SH-SY5Y (cell line): ENCODE results near the gene P3R3URF.

ENCODE experiments used
- GATA2 ChIP-seq: IDR thresholded peaks from 2 replicates; pipeline ENCODE4 v1.6.1; 2011; ENCODE audit warnings: mild to moderate bottlenecking, low read depth, low read length
- GATA3 ChIP-seq: IDR thresholded peaks from 2 replicates; pipeline ENCODE4 v1.6.1; 2011; ENCODE audit warnings: low read depth, mild to moderate bottlenecking, low read length, moderate library complexity

DNA sequence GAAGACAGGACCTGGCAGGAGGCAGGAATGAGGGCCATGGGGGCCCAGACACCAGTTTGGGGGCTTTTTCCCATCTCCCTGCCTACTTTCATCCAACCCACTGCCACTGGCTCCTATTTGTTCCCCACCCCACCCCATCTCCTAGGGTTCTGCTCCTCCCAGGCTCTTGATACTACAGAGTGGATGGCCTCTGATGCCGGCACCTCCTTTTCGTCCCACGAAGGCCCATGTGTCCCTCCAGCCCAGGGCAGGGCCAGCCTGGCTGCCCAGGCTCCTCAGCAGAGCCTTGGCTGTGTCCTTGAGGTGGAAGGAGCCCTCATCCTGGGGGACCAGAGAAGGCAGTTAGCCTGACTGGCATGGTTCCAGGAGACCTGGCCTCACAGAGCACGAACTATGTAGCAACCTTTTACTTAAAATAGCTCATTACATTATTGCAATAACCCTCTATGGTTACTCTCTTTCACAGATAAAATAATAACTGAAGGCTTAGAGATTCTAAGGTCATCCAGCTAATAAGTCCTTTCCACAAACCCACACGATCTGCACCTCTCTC lies 18.4 kb upstream of the P3R3URF start:
- TF ChIP-seq GATA2 = no peak
- TF ChIP-seq GATA3 = no peak
